Prostate gland (tissue), 2 donors: Measurements from ENCODE around the gene MBLAC1.

Source experiments
- CTCF ChIP-seq, 4 experiments: fragments of 200-600 bp in 2 of 4; fragments of 450-650 bp in 2 of 4; sonication (generic) in 2 of 4; IDR thresholded peaks; 1 replicate in 3 of 4; 2 replicates in 1 of 4; pipeline ENCODE4 v1.5.1; 2016 to 2019; ENCODE audit warnings: antibody characterized with exemption in 4 of 4, mild to moderate bottlenecking in 2 of 4, moderate library complexity in 2 of 4
- POLR2A ChIP-seq: fragments of 450-650 bp; IDR thresholded peaks from one replicate; pipeline ENCODE4 v1.6.1; 2016; ENCODE audit warnings: antibody characterized with exemption, mild to moderate bottlenecking
- POLR2AphosphoS5 ChIP-seq: sonication (generic); formaldehyde crosslinking; IDR thresholded peaks from one replicate; pipeline ENCODE4 v1.6.1; 2017; ENCODE audit warnings: antibody characterized with exemption

GRCh38 chr7:100109521-100110163 is 17.1 kb upstream of the MBLAC1 start:
- no peak for TF ChIP-seq POLR2A
- no peak for TF ChIP-seq POLR2AphosphoS5
- TF ChIP-seq CTCF (IDR thresholded peaks at IDR 0.05) = no peak
